ENCODE results near the gene OPCML. TPM values are rescaled to one million over a fixed set of nuclear protein-coding genes. Genes with fewer than 3 reads are reported as not detected.

Gene OPCML
- total RNA-seq, 1 experiment from 2014 or later: 0.94 TPM

DNA sequence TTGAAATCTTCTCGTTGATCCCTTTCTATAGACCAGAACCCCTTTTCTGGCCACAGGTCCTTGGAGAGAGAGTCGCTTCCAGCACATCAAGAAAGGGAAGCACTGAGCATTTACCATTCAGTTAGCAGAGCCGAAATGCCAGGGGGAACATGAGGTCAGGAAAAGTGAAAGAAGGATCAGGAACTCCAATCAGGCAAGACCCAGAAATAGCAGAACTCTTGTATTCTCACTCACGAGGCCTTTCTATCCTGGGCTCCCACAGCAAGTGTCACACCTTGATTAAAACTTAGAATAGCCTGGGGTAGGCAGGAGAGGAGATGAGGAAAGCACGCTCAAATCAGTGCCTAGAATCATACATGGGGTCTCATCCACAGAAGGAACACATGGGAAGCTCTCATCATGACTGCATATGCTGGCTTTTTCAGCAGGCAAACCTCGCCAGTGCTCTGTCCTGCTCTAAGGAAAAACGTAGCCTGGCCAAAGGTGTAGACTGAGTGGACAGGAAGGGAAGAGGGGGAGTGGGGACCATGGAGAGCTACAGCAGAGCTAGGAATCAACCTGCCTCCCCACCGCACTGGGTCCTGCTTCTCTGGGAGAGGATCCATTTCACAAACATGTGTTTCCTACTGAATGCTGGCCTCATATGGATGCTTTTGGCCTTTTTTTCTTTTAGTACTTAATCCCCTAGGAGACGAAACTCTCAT is 40.5 kb downstream of the OPCML start:
- no peak overlapping the region for H2BK15ac ChIP-seq (ENCODE audit: low read depth, low read length)
- Mint-ChIP-seq H3K4me1 (peaks cover 0 to 14% of the 10 kb centered on the region in 2 experiments; a peak in 2 of 4 replicates), H3K36me3 (ENCODE audit: insufficient read depth in 1 of 3, low read depth in 3 of 3) (no peaks in the 10 kb centered on the region; a peak in 2 of 7 replicates), H3K9me3 (peaks cover 0 to 3% of the 10 kb centered on the region in 2 experiments; a peak in 3 of 5 replicates), H3K27ac (peak overlapping the region in 1 of 3 experiments; percentile 47; a peak in 1 of 7 replicates), H3K4me3 (no peak overlapping the region), H3K27me3 (ENCODE audit: low read depth) (no peaks in the 10 kb centered on the region)
- H3K18ac ChIP-seq (ENCODE audit: insufficient read length, low read depth, low read length): no peak overlapping the region
- no peaks in the 10 kb centered on the region for H3K9me3 ChIP-seq (ENCODE audit: control insufficient read depth, low read depth, low read length)
- H3K23me2 ChIP-seq (ENCODE audit: insufficient read length, low read depth, low read length, poor library complexity, severe bottlenecking): no peaks in the 10 kb centered on the region
- no peak overlapping the region for H2BK120ac ChIP-seq (ENCODE audit: low read depth, low read length, poor library complexity, severe bottlenecking)
- H4K91ac ChIP-seq (ENCODE audit: insufficient read length, low read depth, low read length): no peak overlapping the region
- no peak overlapping the region for H2BK12ac ChIP-seq (ENCODE audit: insufficient read length, low read depth, low read length)
- TF ChIP-seq, protein P1, sequence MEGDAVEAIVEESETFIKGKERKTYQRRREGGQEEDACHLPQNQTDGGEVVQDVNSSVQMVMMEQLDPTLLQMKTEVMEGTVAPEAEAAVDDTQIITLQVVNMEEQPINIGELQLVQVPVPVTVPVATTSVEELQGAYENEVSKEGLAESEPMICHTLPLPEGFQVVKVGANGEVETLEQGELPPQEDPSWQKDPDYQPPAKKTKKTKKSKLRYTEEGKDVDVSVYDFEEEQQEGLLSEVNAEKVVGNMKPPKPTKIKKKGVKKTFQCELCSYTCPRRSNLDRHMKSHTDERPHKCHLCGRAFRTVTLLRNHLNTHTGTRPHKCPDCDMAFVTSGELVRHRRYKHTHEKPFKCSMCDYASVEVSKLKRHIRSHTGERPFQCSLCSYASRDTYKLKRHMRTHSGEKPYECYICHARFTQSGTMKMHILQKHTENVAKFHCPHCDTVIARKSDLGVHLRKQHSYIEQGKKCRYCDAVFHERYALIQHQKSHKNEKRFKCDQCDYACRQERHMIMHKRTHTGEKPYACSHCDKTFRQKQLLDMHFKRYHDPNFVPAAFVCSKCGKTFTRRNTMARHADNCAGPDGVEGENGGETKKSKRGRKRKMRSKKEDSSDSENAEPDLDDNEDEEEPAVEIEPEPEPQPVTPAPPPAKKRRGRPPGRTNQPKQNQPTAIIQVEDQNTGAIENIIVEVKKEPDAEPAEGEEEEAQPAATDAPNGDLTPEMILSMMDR (conservative IDR thresholded peaks at IDR 0.05): no peak
- no peak overlapping the region for H4K5ac ChIP-seq (ENCODE audit: insufficient read length, low read depth, low read length)
- no peak overlapping the region for H3K56ac ChIP-seq (ENCODE audit: insufficient read length, low read depth, low read length)
- no peak overlapping the region for H3T11ph ChIP-seq (ENCODE audit: low read length)
- H3K4me2 ChIP-seq (ENCODE audit: insufficient read depth, insufficient read length, low read length): no peak overlapping the region
- no peaks in the 10 kb centered on the region for H3K27me3 ChIP-seq (ENCODE audit: insufficient read depth, low read length)
- H2BK5ac ChIP-seq (ENCODE audit: insufficient read length, low read length): no peak overlapping the region
- H3K4ac ChIP-seq (ENCODE audit: low read depth, low read length): no peak overlapping the region
- no peak overlapping the region for H3K9ac ChIP-seq (ENCODE audit: extremely low read depth, insufficient read length, low read length)
- no peaks in the 10 kb centered on the region for H4K20me1 ChIP-seq (ENCODE audit: control insufficient read depth, insufficient read depth, insufficient read length)
- H2BK20ac ChIP-seq (ENCODE audit: low read depth, low read length, poor library complexity, severe bottlenecking): no peak overlapping the region
- H3K27ac ChIP-seq (ENCODE audit: insufficient read length, low read depth, low read length): no peak overlapping the region
- H3K4me1 ChIP-seq (ENCODE audit: insufficient read depth, low read length): no peaks in the 10 kb centered on the region; the same call in 1 of the 2 replicates
- no peaks in the 10 kb centered on the region for H3K79me2 ChIP-seq (ENCODE audit: insufficient read depth, low read length)
- no peak overlapping the region for H2AK5ac ChIP-seq (ENCODE audit: insufficient read length, low read length)
- H3K14ac ChIP-seq (ENCODE audit: insufficient read depth, low read length): no peak overlapping the region
- no CpG with 5 or more reads among the region's 9 CpGs for WGBS (ENCODE audit: extremely low coverage, insufficient read length, low lambda C conversion rate)
- DNase-seq: no peak
- H4K8ac ChIP-seq (replicated peaks; ENCODE audit: insufficient read length, low read depth, low read length): no peak overlapping the region
- no peak overlapping the region for H2AFZ ChIP-seq (ENCODE audit: low read length)
- H3K79me1 ChIP-seq (ENCODE audit: insufficient read depth, low read depth, low read length, poor library complexity, severe bottlenecking): no peaks in the 10 kb centered on the region
- no peak overlapping the region for H3K23ac ChIP-seq (ENCODE audit: insufficient read length, low read depth, low read length)

All from H9 (cell line).